Karpas-422 (cell line): ENCODE measurements around the gene SYNGR3. TPM values are rescaled to one million over a fixed set of nuclear protein-coding genes. Genes with fewer than 3 reads are reported as not detected.
"Not testable (repeated sequence)": the region's sequence is repeated elsewhere in the genome, so short reads cannot be mapped to it uniquely, and the experiment has no call there.

ENCODE experiments used
- DNase-seq: peaks from one replicate; pipeline ENCODE4 v3.0.0-alpha.2; 2015
- H2AFZ ChIP-seq: fragments of 200-600 bp; sonication (generic); 2 replicates; pipeline ENCODE4 v1.6.1; 2014; ENCODE audit warnings: antibody characterized with exemption, low read length, mixed read lengths
- H3K27ac ChIP-seq: fragments of 200-600 bp; sonication (generic); 2 replicates; pipeline ENCODE4 v1.5.1; 2014; ENCODE audit warnings: mild to moderate bottlenecking, low read length, moderate library complexity
- H3K27me3 ChIP-seq: fragments of 200-600 bp; sonication (generic); 2 replicates; pipeline ENCODE4 v1.6.1; 2014; ENCODE audit warnings: low read length, mixed read lengths
- H3K36me3 ChIP-seq: fragments of 200-600 bp; sonication (generic); 2 replicates; pipeline ENCODE4 v1.6.1; 2014; ENCODE audit warnings: low read length, mixed read lengths; ENCODE audit not compliant: insufficient read depth
- H3K4me1 ChIP-seq: fragments of 200-600 bp; sonication (generic); 2 replicates; pipeline ENCODE4 v1.6.1; 2014; ENCODE audit warnings: mild to moderate bottlenecking, low read length, mixed read lengths
- H3K4me2 ChIP-seq: fragments of 200-600 bp; sonication (generic); 2 replicates; pipeline ENCODE4 v1.6.1; 2014; ENCODE audit warnings: low read length, low read depth, mild to moderate bottlenecking; ENCODE audit not compliant: poor library complexity, severe bottlenecking
- H3K4me3 ChIP-seq: fragments of 200-600 bp; sonication (generic); 2 replicates; pipeline ENCODE4 v1.5.1; 2014; ENCODE audit warnings: mild to moderate bottlenecking, antibody characterized with exemption, low read length, mixed read lengths
- H3K79me2 ChIP-seq: fragments of 200-600 bp; sonication (generic); 2 replicates; pipeline ENCODE4 v1.6.1; 2014; ENCODE audit warnings: mild to moderate bottlenecking, low read length, mixed read lengths
- H3K9ac ChIP-seq: fragments of 200-600 bp; sonication (generic); 2 replicates; pipeline ENCODE4 v1.6.0; 2014; ENCODE audit warnings: low read length
- H3K9me2 ChIP-seq: fragments of 200-600 bp; sonication (generic), shearing (Covaris generic); replicated peaks from 2 replicates; pipeline ENCODE4 v1.6.0; 2014; ENCODE audit warnings: mild to moderate bottlenecking, low read length, moderate library complexity; ENCODE audit not compliant: insufficient read depth
- H3K9me3 ChIP-seq: fragments of 300-700, 200-600 bp; sonication (generic); 2 replicates; pipeline ENCODE4 v1.6.1; 2014; ENCODE audit warnings: low read length, mixed read lengths
- H4K20me1 ChIP-seq: fragments of 200-600 bp; sonication (generic); 2 replicates; pipeline ENCODE4 v1.6.1; 2014; ENCODE audit warnings: mild to moderate bottlenecking, antibody characterized with exemption, low read length, low read depth; ENCODE audit not compliant: insufficient read depth
- total RNA-seq: library from RNA; depleted of rRNA; stranded (reverse); fragments of >200 nt; shearing (Covaris generic); gene quantifications from 2 replicates; pipeline ENCODE4 v1.2.3, GENCODE V29; 2014; ENCODE audit warnings: low replicate concordance

SYNGR3 gene
- total RNA-seq, 1 experiment from 2014 or later: 5.3 TPM

DNA sequence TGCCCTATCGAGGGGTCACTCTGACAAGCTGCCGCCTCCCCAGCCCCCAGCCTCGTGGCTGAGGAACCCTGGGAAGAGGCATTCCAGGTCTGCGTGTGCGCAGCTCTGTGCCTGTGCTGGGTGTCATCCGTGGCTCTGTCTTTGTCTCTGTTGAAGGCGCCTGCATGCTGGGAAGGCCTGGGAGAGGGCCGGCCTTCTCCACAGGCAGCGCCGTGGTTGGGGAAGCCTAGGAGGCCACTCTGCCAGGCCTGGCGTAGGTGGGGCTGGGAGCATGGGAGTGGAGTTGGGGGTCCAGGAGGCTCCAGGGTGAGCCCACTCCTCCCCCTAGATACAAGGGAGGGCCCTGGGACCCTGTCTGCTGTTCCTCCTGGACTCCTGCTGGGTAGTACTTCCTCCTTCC, 40.3 kb downstream of the SYNGR3 start:
- no peak overlapping the region for H3K9ac ChIP-seq
- no peak overlapping the region for H3K27ac ChIP-seq
- H3K4me3 ChIP-seq: no peak overlapping the region
- H3K4me2 ChIP-seq: no peak overlapping the region
- H3K4me1 ChIP-seq: no peaks in the 10 kb centered on the region
- no peaks in the 10 kb centered on the region for H3K79me2 ChIP-seq
- H3K27me3 ChIP-seq: no peaks in the 10 kb centered on the region
- no peak for DNase-seq
- H2AFZ ChIP-seq: no peak overlapping the region
- H4K20me1 ChIP-seq: no peaks in the 10 kb centered on the region
- H3K9me3 ChIP-seq: no peaks in the 10 kb centered on the region
- H3K36me3 ChIP-seq: no peaks in the 10 kb centered on the region
- no peaks in the 10 kb centered on the region for H3K9me2 ChIP-seq

DNA sequence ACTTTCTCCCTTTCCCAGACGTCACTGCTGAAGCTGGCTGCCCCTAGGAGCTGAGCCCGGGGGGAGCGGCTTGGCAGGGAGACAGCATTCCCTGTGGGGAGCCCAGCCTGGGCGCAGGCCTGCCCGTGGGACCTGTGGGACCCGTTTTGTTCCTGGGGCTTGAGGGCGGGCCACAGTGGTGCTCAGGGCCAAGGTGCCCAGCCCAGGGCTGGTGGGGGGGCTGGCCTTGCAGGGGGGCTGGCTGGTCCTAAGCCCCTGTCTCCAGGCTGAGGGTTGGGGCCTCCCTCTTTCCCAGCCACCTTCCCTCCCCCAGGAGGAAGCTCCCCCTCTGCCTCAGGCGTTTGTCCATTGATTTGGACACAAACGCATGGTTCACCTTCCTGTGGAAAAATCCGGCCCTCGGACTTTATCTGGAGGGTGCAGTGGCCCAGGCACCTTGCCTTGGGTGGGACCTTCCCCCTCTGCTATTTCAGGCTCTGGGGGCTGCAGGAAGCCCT, 41.4 kb downstream of the SYNGR3 start:
- no peaks in the 10 kb centered on the region for H4K20me1 ChIP-seq
- no peak overlapping the region for H3K9ac ChIP-seq
- no peaks in the 10 kb centered on the region for H3K9me3 ChIP-seq
- no peaks in the 10 kb centered on the region for H3K27me3 ChIP-seq
- no peaks in the 10 kb centered on the region for H3K79me2 ChIP-seq
- H3K27ac ChIP-seq: no peak overlapping the region
- no peak overlapping the region for H3K4me3 ChIP-seq
- H3K4me2 ChIP-seq: no peak overlapping the region
- no peak for DNase-seq
- no peak overlapping the region for H2AFZ ChIP-seq
- no peaks in the 10 kb centered on the region for H3K36me3 ChIP-seq
- H3K4me1 ChIP-seq: no peaks in the 10 kb centered on the region
- no peaks in the 10 kb centered on the region for H3K9me2 ChIP-seq

DNA sequence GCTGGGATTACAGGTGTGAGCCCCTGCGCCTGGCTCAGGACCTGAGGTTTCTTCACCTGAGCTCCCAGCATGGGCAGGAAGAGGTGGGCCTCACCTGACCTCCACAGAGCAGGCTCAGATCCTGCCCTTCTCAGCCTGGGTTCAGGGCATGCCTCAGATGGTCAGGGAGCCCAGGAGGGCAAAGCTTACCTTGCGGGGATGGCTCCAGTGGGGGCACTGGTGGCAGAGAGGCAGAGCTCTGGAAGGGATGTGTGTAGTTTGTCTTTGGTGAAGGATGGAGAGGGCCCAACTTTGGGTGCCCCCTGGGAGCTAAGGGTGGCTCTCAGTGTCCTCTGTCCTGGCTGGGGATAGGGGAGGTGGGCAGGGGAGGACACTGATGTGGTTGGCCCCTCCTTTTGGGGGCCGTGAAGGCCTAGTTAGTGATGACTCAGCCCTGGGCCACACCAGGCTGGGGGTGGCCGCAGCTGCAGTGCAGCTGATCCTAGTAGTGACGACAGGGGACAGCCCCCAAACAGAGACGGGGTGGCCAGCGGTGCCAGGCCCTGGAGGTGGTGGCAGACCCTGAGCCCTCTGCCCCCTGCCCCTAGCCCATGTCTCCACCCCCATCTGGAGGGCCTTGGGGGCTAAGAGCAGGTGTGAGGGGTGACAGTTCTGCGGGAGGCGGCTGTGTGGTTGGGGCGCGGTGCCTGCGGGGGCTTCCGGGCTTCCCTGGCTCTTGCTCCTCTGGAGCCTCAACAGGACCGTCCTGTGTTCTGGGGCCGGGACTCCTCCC, 42.7 kb downstream of the SYNGR3 start:
- Histone ChIP-seq H3K9me2 (no peaks in the 10 kb centered on the region), H4K20me1 (no peaks in the 10 kb centered on the region), H3K36me3 (no peaks in the 10 kb centered on the region), H2AFZ (no peak overlapping the region), H3K27ac (no peak overlapping the region), H3K4me2 (no peak overlapping the region), H3K9me3 (no peaks in the 10 kb centered on the region), H3K4me1 (no peaks in the 10 kb centered on the region), H3K79me2 (no peaks in the 10 kb centered on the region), H3K9ac (no peak overlapping the region), H3K27me3 (no peaks in the 10 kb centered on the region), H3K4me3 (no peak overlapping the region)
- no peak for DNase-seq

DNA sequence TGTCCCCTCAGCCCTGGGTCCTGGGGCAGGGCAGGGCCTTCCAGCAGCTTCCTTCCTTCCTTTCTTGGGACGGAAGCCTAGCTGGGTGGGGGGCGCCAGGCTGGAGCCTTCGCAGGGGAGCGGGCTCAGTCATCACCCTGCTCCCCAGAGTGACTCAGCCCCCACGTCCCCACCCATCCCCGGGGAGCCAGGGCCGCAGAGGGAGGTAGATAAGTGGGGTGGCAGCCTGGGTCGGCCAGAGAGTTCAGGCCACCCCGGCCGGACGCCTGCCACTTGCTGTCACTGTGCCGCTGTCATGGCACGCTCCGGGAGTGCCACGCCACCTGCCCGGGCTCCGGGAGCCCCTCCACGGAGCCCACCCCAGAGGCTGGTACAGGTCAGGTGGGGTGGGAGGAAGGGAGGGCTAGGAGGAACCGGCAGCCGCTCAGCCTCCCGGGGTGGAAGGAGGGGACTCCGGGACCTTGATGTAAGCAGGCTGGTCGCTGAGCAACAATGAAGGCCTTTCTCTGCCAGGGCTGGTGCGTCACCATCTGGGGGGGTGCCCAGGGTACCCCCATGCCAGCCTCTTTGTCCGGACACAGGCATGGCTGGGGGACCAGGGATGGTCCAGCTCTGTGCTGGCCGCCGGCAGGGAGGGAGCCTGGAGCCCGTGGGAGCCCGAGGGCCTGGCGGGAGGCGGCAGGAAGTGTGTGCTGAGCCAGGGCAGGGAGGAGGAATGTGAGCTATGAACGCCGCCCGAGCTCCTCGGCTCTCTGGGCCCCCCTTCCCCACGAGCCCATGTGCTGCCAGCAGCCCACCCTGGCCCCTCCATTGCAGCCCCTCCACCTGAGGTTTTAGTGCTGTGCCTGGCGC, 43.5 kb downstream of the SYNGR3 start:
- no peak overlapping the region for H3K4me2 ChIP-seq
- H3K9ac ChIP-seq: no peak overlapping the region
- no peaks in the 10 kb centered on the region for H3K4me1 ChIP-seq
- no peak for DNase-seq
- no peak overlapping the region for H2AFZ ChIP-seq
- no peaks in the 10 kb centered on the region for H3K36me3 ChIP-seq
- no peak overlapping the region for H3K27ac ChIP-seq
- H3K27me3 ChIP-seq: no peaks in the 10 kb centered on the region
- no peaks in the 10 kb centered on the region for H3K9me2 ChIP-seq
- H3K4me3 ChIP-seq: no peak overlapping the region
- H3K9me3 ChIP-seq: no peaks in the 10 kb centered on the region
- no peaks in the 10 kb centered on the region for H3K79me2 ChIP-seq
- no peaks in the 10 kb centered on the region for H4K20me1 ChIP-seq

DNA sequence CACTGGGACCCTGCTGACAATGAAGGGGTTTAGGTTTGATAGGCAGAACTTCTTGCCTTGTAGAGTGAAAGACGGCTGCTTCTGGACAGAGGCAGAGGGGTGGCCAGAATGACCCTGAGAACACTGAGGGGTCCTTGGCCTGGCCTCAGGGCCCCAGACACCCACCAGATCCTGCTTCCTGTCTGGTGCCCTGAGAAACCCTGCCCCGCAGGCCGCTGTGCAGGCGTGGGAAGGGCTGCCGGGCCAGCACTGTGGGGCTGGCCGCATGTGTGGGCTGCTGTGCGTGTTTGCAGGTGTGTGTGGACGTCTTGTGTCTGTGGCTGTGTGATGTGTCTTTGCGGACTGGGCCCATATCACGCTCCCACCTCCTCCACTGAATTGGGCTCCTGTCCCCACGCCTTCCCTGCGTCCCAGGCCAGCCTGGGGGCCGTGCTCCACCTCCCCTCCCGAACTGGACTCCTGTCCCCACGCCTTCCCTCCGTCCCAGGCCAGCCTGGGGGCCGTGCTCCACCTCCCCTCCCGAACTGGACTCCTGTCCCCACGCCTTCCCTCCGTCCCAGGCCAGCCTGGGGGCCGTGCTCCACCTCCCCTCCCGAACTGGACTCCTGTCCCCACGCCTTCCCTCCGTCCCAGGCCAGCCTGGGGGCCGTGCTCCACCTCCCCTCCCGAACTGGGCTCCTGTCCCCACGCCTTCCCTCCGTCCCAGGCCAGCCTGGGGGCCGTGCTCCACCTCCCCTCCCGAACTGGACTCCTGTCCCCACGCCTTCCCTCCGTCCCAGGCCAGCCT, 44.3 kb downstream of the SYNGR3 start:
- H3K27ac ChIP-seq, H3K9me3 ChIP-seq, H4K20me1 ChIP-seq, H3K4me1 ChIP-seq, H3K36me3 ChIP-seq, H2AFZ ChIP-seq, H3K4me2 ChIP-seq, H3K9ac ChIP-seq, H3K79me2 ChIP-seq, H3K4me3 ChIP-seq, H3K27me3 ChIP-seq, DNase-seq, H3K9me2 ChIP-seq: not testable (repeated sequence)

DNA sequence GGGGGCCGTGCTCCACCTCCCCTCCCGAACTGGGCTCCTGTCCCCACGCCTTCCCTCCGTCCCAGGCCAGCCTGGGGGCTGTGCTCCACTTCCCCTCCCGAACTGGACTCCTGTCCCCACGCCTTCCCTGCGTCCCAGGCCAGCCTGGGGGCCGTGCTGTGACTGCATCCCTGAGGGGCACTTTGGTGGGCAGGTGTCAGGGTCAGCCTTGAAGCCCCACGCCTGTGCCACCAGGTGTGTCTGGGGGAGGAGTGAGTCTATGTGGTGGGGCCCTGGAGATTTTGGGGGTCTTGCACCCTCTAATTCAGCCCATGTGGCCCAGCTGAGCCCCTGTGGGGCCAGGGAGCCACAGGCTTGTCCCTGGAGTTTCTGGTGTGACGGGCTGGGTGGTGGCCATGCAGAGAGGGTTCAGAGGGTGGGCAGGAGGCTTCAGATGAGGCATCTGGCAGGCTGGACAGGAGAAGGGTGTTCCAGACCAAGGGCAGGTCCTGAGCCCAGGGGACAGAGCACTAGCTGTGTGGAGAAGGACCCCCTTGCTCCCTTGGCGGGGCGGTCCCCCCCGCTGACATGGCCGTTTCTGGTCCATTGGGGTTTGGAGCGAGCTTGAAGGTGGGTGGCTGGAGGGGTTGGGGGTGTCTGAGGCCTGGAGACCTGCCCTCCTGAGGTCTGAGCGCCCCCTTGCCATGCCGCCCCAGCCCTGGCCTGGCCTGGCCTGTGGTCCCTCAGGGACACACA, 45.1 kb downstream of the SYNGR3 start:
- Histone ChIP-seq H3K4me1 (no peaks in the 10 kb centered on the region), H3K79me2 (no peaks in the 10 kb centered on the region), H4K20me1 (no peaks in the 10 kb centered on the region), H3K36me3 (no peaks in the 10 kb centered on the region), H3K27ac (no peak overlapping the region), H3K27me3 (no peaks in the 10 kb centered on the region), H2AFZ (no peak overlapping the region), H3K4me2 (no peak overlapping the region), H3K9me3 (no peaks in the 10 kb centered on the region), H3K4me3 (no peak overlapping the region), H3K9ac (no peak overlapping the region), H3K9me2 (no peaks in the 10 kb centered on the region)
- no peak for DNase-seq

DNA sequence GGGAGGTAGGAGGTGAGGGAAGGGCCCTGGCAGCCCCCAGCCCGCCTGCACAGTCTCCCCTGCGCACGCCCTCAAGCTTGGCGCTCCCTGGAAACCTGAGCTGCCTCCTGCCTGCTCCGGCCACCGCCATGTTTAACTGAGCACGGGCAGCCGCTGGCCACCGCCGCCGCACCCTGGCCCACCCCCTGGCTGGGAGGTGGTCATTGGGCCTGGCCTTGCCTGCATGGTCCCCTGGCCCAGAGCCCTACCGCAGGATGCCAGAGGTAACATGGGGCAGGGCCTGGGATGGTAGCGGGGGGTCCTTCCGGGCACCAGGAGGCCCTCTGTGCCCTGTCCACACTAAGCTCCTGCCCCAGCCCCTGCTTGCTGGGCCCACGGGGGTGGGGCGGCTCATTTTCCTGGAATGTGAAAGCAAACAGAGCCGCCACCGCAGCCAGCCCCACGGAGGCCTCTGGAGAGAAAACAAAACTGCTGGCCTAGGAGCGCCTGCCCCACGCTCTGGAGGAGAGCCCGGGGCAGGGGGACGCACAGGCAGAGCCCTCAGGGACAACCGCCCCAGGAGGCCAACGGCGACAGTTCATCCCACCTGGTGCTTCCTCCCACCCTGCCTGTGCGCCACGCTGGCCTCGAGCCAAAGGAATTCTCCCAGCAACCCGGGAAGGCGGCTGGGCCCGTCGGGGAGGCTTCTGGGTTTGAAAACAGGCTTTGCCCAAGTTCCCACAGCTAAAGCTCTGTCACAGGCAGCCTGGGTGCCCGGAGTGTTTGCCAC, 45.8 kb downstream of the SYNGR3 start:
- no peak overlapping the region for H3K27ac ChIP-seq
- no peak for DNase-seq
- H3K4me2 ChIP-seq: no peak overlapping the region
- no peak overlapping the region for H3K4me3 ChIP-seq
- H3K27me3 ChIP-seq: no peaks in the 10 kb centered on the region
- no peak overlapping the region for H3K9ac ChIP-seq
- H3K4me1 ChIP-seq: no peaks in the 10 kb centered on the region
- no peaks in the 10 kb centered on the region for H3K9me3 ChIP-seq
- H3K9me2 ChIP-seq: no peaks in the 10 kb centered on the region
- H4K20me1 ChIP-seq: no peaks in the 10 kb centered on the region
- H3K36me3 ChIP-seq: no peaks in the 10 kb centered on the region
- no peaks in the 10 kb centered on the region for H3K79me2 ChIP-seq
- no peak overlapping the region for H2AFZ ChIP-seq
